ENCODE results near the gene DMBX1. TPM values are rescaled to one million over a fixed set of nuclear protein-coding genes. Genes with fewer than 3 reads are reported as not detected.

DMBX1 gene
- total RNA-seq, 1 experiment from 2014 or later: not detected

DNA sequence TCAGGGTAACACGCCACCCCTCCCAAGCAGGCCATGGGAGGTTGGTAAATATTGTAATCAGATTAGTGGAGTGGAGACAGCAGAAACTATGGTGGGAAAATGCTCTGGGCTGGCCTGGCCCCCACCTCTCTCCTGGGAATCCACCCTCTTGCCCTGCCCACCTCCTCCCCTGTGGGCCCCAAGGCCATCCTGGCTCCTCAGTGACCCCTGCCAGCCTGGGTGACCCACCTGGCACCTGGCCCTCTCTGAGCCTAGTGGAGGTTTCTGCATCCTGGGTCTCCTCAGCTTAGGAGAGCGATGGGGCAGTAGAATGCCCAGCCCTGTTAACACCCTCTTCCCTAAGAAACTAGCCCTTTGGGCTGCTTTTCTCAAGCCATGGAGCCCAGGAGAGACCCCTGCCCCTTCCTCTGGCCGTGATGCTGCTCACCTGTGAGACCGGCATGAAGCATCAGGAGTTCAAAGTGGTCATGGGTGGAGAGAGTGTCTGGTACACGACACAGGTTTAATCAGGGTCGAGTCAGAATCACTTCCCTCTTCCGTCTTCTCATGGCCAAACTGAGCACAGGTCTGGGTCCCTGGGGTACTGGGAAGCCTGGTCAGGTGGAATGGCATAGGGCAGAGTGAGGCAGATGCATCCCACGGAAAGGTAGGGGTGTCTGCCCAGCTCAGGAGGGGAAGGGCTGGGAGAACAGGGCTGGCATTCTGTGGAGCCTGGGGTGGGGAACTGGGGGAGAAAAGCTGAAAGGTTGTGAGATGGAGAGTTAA lies 10.7 kb upstream of the DMBX1 start:
- Mint-ChIP-seq H3K27me3 (ENCODE audit: insufficient read depth, unreplicated experiment) (no peaks in the 10 kb centered on the region), H3K27ac (ENCODE audit: low read depth, unreplicated experiment) (no peak overlapping the region), H3K4me3 (ENCODE audit: unreplicated experiment) (no peak overlapping the region), H3K9me3 (ENCODE audit: unreplicated experiment) (no peaks in the 10 kb centered on the region), H3K4me1 (ENCODE audit: insufficient read depth, unreplicated experiment) (no peaks in the 10 kb centered on the region), H3K36me3 (ENCODE audit: insufficient read depth, unreplicated experiment) (no peaks in the 10 kb centered on the region)
- no peak for DNase-seq (ENCODE audit: unreplicated experiment)
- intact Hi-C loops (cut with micrococcal nuclease): no loop called here
- BruUV-seq (replicated peaks): no TSS peak
- CTCF ChIA-PET: interaction anchor here (0.6 to 10.5 kb wide), 19 partner anchors 8 to 99 kb away, joined by 3 to 223 read pairs (median 7); a partner anchor contains a TSS
- POLR2A ChIA-PET: interaction anchor here (0.7 to 0.9 kb wide), 3 partner anchors 43 to 269 kb away, joined by 3 to 4 read pairs (median 3); no protein-coding TSS in a partner anchor
- TF ChIP-seq, protein P1, sequence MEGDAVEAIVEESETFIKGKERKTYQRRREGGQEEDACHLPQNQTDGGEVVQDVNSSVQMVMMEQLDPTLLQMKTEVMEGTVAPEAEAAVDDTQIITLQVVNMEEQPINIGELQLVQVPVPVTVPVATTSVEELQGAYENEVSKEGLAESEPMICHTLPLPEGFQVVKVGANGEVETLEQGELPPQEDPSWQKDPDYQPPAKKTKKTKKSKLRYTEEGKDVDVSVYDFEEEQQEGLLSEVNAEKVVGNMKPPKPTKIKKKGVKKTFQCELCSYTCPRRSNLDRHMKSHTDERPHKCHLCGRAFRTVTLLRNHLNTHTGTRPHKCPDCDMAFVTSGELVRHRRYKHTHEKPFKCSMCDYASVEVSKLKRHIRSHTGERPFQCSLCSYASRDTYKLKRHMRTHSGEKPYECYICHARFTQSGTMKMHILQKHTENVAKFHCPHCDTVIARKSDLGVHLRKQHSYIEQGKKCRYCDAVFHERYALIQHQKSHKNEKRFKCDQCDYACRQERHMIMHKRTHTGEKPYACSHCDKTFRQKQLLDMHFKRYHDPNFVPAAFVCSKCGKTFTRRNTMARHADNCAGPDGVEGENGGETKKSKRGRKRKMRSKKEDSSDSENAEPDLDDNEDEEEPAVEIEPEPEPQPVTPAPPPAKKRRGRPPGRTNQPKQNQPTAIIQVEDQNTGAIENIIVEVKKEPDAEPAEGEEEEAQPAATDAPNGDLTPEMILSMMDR (IDR thresholded peaks at IDR 0.05; ENCODE audit: unreplicated experiment): no peak

DNA sequence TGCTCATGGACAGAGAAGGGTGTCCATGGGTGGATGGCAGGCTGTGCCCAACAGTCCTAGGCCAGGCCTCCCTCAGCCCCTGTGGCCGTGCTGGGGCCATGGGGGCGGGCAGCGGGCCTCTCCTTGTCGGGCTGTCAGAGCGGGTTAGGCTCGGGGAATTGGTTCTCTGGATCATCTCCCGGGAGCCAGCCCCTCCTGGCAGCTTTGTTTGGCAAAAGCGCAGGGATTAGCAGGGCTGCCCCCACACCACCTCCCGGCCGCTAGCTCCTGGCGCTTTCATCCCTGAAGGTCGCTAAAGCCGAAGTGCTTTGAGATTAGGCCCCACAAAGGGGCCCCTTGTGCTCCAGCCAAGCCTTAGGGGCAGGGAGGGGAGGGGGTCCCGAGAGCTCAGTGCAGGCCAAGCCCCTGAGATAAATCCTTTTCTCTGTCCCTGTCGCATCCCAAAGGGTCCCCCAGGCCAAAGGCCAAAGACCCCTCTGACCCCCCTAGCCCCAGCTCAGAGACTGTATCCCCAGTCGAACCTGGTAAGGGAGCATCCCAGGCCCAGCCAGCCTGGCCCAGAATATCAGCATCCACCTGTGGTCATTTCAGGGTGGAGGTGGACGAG lies 9.8 kb upstream of the DMBX1 start:
- no TSS peak for BruUV-seq (replicated peaks)
- Mint-ChIP-seq H3K36me3 (ENCODE audit: insufficient read depth, unreplicated experiment) (no peaks in the 10 kb centered on the region), H3K27ac (ENCODE audit: low read depth, unreplicated experiment) (no peak overlapping the region), H3K4me3 (ENCODE audit: unreplicated experiment) (no peak overlapping the region), H3K4me1 (ENCODE audit: insufficient read depth, unreplicated experiment) (no peaks in the 10 kb centered on the region), H3K9me3 (ENCODE audit: unreplicated experiment) (no peaks in the 10 kb centered on the region), H3K27me3 (ENCODE audit: insufficient read depth, unreplicated experiment) (no peaks in the 10 kb centered on the region)
- intact Hi-C loops (cut with micrococcal nuclease): no loop called here
- CTCF ChIA-PET: interaction anchor here (0.8 to 10.5 kb wide), 9 partner anchors 17 to 69 kb away, joined by 3 to 223 read pairs (median 3); a partner anchor contains a TSS
- no peak for DNase-seq (ENCODE audit: unreplicated experiment)
- POLR2A ChIA-PET: interaction anchor here (0.9 kb wide), 1 partner anchor 47 kb away, joined by 4 read pairs; no protein-coding TSS in a partner anchor
- TF ChIP-seq, protein P1 (IDR thresholded peaks at IDR 0.05; ENCODE audit: unreplicated experiment): no peak

DNA sequence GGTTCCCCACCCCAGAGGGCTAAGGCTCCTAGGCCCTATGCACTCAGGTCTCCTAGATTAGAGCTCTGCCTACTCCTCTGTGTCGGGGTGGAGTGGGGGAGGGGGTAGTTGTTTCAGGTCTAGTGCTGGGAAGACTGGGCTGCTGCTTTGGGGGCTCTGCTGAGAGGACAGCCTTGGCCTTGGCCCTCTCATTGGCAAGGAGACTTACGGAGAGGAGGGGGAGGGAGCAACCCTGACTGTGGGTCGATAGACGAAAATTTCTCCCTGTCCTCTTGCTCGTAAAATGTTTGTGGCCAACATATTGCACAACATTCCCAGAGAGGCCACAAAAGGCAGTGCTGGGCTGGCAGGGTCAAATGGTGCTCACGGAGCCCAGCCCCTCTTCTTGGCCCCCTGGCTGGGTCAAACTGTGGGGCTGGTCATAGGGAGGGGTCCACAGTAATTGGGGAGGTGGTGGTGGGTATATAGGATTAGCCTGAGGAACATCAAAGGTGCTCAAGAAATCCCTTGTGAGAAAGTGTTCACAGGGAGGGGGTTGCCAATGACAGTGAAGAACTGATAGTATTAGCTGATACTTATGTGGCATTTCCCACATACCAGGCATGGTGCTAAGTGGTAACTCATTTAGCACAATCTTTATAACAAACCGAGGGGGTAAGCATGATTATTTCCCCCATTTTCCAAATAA lies 8.5 kb upstream of the DMBX1 start:
- Mint-ChIP-seq H3K9me3 (ENCODE audit: unreplicated experiment) (no peaks in the 10 kb centered on the region), H3K4me3 (ENCODE audit: unreplicated experiment) (no peak overlapping the region), H3K27ac (ENCODE audit: low read depth, unreplicated experiment) (no peak overlapping the region), H3K27me3 (ENCODE audit: insufficient read depth, unreplicated experiment) (peaks cover 3% of the 10 kb centered on the region), H3K36me3 (ENCODE audit: insufficient read depth, unreplicated experiment) (no peaks in the 10 kb centered on the region), H3K4me1 (ENCODE audit: insufficient read depth, unreplicated experiment) (no peaks in the 10 kb centered on the region)
- peak; percentile 32 for DNase-seq (ENCODE audit: unreplicated experiment)
- TF ChIP-seq, protein P1 (IDR thresholded peaks at IDR 0.05; ENCODE audit: unreplicated experiment): no peak
- intact Hi-C loops (cut with micrococcal nuclease): no loop called here
- BruUV-seq (replicated peaks): no TSS peak
- CTCF ChIA-PET: interaction anchor here (0.8 to 10.5 kb wide), 8 partner anchors 27 to 67 kb away, joined by 3 to 223 read pairs (median 4); a partner anchor contains a TSS
- POLR2A ChIA-PET: interaction anchor here (1.4 kb wide), 1 partner anchor 41 kb away, joined by 3 read pairs; no protein-coding TSS in a partner anchor

GRCh38 chr1:46481961-46482360 lies 7.7 kb upstream of the DMBX1 start:
- Mint-ChIP-seq H3K4me3 (ENCODE audit: unreplicated experiment) (no peak overlapping the region), H3K27me3 (ENCODE audit: insufficient read depth, unreplicated experiment) (peaks cover 11% of the 10 kb centered on the region), H3K27ac (ENCODE audit: low read depth, unreplicated experiment) (no peak overlapping the region), H3K36me3 (ENCODE audit: insufficient read depth, unreplicated experiment) (no peaks in the 10 kb centered on the region), H3K9me3 (ENCODE audit: unreplicated experiment) (no peaks in the 10 kb centered on the region), H3K4me1 (ENCODE audit: insufficient read depth, unreplicated experiment) (no peaks in the 10 kb centered on the region)
- TF ChIP-seq, protein P1 (IDR thresholded peaks at IDR 0.05; ENCODE audit: unreplicated experiment): no peak
- no peak for DNase-seq (ENCODE audit: unreplicated experiment)
- CTCF ChIA-PET: interaction anchor here (1.3 to 10.5 kb wide), 2 partner anchors 35 to 46 kb away, joined by 3 to 223 read pairs; no protein-coding TSS in a partner anchor
- intact Hi-C loops (cut with micrococcal nuclease): no loop called here
- POLR2A ChIA-PET: interaction anchor here (0.7 to 1.4 kb wide), 3 partner anchors 28 to 40 kb away, joined by 3 read pairs; no protein-coding TSS in a partner anchor
- BruUV-seq (replicated peaks): no TSS peak

Measured in MCF 10A (cell line).